Adipocyte (in vitro differentiated cells): ENCODE measurements around the gene UBE2J2.
"Not testable (repeated sequence)": the region's sequence is repeated elsewhere in the genome, so short reads cannot be mapped to it uniquely, and the experiment has no call there.

Source experiments
- DNase-seq: peaks from one replicate; pipeline ENCODE4 v3.0.0-alpha.2; 2015; ENCODE audit warnings: low read depth
- H3K27me3 ChIP-seq: replicated peaks from 2 replicates; pipeline ENCODE4 v1.7.0; 2013; ENCODE audit warnings: mild to moderate bottlenecking, low read length, moderate library complexity; ENCODE audit not compliant: control insufficient read depth, insufficient read depth
- H3K36me3 ChIP-seq: 2 replicates; pipeline ENCODE4 v1.7.0; 2013; ENCODE audit warnings: low read length, mild to moderate bottlenecking, moderate library complexity; ENCODE audit not compliant: control insufficient read depth, insufficient read depth, severe bottlenecking
- H3K4me1 ChIP-seq: 2 replicates; pipeline ENCODE4 v1.7.0; 2013; ENCODE audit warnings: mild to moderate bottlenecking, low read length, moderate library complexity; ENCODE audit not compliant: control insufficient read depth, insufficient read depth
- H3K4me3 ChIP-seq: 2 replicates; pipeline ENCODE4 v1.7.0; 2013; ENCODE audit warnings: mild to moderate bottlenecking, low read length, moderate library complexity
- H3K9ac ChIP-seq: 2 replicates; pipeline ENCODE4 v1.7.0; 2013; ENCODE audit warnings: mild to moderate bottlenecking, low read length, moderate library complexity
- H3K9me3 ChIP-seq: 2 replicates; pipeline ENCODE4 v1.7.0; 2013; ENCODE audit warnings: mild to moderate bottlenecking, low read length, moderate library complexity; ENCODE audit not compliant: control insufficient read depth

The UBE2J2 gene

DNA sequence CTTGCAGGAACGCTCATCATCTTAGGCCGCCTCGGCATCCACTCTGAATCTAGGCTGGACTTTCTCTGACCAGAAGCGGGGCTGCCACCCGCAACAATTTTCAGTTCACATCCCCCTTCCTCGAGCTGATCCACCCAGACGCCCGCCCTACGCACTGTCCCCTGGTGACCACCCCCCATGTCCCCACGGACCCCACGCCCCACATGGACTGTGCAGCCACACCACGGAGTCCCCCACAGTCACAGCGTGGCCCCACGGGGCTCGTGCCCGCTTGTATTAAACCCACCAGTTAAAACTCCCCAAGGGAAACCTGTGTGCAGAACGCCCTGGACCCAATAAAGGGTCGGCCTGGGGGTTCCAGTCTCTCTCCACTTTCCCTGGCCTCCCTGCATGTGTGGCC lies 14.1 kb downstream of the UBE2J2 start:
- H3K36me3 ChIP-seq: peaks cover 65% of the 10 kb centered on the region
- H3K27me3 ChIP-seq: no peaks in the 10 kb centered on the region
- no peak overlapping the region for H3K9ac ChIP-seq
- H3K4me1 ChIP-seq: peaks cover 24% of the 10 kb centered on the region
- no peak overlapping the region for H3K4me3 ChIP-seq
- DNase-seq: no peak
- no peaks in the 10 kb centered on the region for H3K9me3 ChIP-seq

DNA sequence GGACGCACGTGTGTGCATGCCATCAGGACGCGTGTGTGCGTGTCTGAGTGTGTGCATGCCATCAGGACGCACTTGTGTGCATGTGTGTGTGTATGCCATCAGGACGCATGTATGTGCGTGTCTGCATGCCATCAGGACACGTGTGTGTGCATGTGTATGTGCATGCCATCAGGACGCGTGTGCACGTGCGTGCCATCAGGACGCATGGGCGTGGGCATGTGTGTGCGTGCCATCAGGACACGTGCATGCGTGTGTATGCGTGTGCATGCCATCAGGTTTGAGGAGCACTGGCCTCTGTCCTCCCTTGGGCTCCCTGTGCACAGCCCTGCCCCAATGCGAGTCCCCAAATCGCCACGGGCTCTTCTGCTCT lies 14.6 kb downstream of the UBE2J2 start:
- no peak for DNase-seq
- Histone ChIP-seq H3K9me3 (no peaks in the 10 kb centered on the region), H3K4me1 (peaks cover 22% of the 10 kb centered on the region), H3K36me3 (peaks cover 67% of the 10 kb centered on the region), H3K4me3 (no peak overlapping the region), H3K27me3 (no peaks in the 10 kb centered on the region), H3K9ac (no peak overlapping the region)

- Histone ChIP-seq H3K27me3 (no peaks in the 10 kb centered on the region), H3K36me3 (peaks cover 63% of the 10 kb centered on the region), H3K9ac (no peak overlapping the region), H3K9me3 (no peaks in the 10 kb centered on the region), H3K4me1 (peaks cover 6% of the 10 kb centered on the region), H3K4me3 (no peak overlapping the region)
- DNase-seq: no peak
These were observed 16.4 kb downstream of the UBE2J2 start for GRCh38 chr1:1256956-1257871.

DNA sequence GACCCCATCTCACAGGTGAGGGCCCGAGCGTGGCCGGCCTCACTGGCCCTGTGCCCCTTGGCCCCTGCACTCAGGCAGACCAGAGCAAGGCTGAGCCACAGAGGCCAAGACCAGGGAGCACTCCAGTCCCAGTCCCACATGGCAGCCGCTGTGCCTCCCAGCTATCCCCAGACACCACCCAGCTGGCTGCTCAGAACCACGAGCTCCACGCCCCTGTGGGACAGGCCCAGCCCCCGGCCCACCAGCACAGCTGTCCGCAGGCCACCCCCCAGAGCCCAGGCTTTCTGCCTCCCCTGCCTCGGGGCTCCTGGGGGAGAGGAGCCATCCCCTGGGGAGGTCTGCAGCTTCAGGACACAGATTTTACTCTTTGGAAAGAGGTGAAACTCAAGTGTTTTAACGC lies 18.0 kb downstream of the UBE2J2 start:
- no peaks in the 10 kb centered on the region for H3K27me3 ChIP-seq
- H3K4me1 ChIP-seq: no peaks in the 10 kb centered on the region
- DNase-seq: no peak
- H3K4me3 ChIP-seq: no peak overlapping the region
- H3K9ac ChIP-seq: no peak overlapping the region
- H3K9me3 ChIP-seq: no peaks in the 10 kb centered on the region
- H3K36me3 ChIP-seq: peaks cover 59% of the 10 kb centered on the region

DNA sequence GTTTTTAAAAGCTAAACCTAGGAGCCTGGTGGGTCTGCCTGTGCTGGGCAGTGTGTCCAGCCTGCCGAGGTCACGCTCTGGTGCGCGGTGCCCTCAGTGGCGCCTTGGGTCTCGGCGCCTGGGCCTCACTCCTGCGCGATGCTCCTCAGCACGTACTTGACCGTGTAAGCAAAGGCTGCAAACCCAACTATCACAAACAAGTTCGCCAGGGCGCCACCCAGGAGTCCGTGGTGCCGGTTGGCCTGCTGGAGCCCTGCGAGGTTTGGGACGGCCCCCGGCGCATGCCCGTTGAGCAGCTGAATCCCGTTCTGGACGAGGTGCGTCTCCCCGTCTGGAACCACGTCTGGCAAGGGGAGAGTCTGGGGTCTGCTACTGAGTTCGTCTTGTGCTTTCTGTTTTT lies 18.6 kb downstream of the UBE2J2 start:
- Histone ChIP-seq H3K9ac (no peak overlapping the region), H3K4me1 (no peaks in the 10 kb centered on the region), H3K27me3 (no peaks in the 10 kb centered on the region), H3K36me3 (peaks cover 54% of the 10 kb centered on the region), H3K4me3 (no peak overlapping the region), H3K9me3 (no peaks in the 10 kb centered on the region)
- DNase-seq: no peak

GRCh38 chr1:1254667-1254998 lies 19.0 kb downstream of the UBE2J2 start:
- no peaks in the 10 kb centered on the region for H3K4me1 ChIP-seq
- no peaks in the 10 kb centered on the region for H3K27me3 ChIP-seq
- no peak overlapping the region for H3K4me3 ChIP-seq
- H3K9ac ChIP-seq: no peak overlapping the region
- H3K9me3 ChIP-seq: no peaks in the 10 kb centered on the region
- no peak for DNase-seq
- peaks cover 50% of the 10 kb centered on the region for H3K36me3 ChIP-seq

DNA sequence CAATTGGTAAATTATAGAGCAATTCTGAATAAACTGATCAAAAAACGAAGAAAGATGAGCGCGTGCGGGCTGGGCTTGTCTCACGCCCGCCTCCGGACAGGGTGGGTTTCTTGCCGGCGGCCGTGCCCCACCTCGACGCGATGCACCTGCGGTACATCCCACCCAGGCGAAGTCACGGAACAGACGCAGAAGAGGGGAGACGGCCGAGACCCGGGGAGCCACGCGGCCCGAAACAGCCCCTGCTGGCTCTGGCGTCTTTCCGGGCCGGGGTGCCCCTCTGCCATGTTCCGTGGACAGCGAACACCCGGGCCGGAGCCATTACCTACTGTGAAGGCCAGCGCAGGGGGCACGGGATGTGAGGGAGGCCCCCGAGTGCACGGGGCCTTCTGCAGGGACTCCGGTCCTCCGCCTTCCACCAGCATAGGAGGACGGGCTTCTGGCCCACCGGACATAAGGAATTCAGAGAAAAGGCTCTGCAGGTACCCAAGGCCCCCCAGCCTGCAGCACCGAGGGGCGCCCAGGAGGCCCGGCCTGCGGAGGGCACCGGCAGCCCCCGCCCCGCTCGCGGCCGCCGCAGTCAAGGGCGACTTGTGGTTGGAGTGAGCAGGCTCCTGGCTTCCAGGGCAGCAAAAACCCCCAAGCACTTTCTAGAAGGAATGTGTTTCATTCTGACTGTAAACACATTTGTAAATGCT lies 19.5 kb downstream of the UBE2J2 start:
- no peaks in the 10 kb centered on the region for H3K27me3 ChIP-seq
- peaks cover 47% of the 10 kb centered on the region for H3K36me3 ChIP-seq
- no peaks in the 10 kb centered on the region for H3K9me3 ChIP-seq
- H3K9ac ChIP-seq: no peak overlapping the region
- DNase-seq: no peak
- no peaks in the 10 kb centered on the region for H3K4me1 ChIP-seq
- H3K4me3 ChIP-seq: no peak overlapping the region

- Histone ChIP-seq H3K27me3 (no peaks in the 10 kb centered on the region), H3K9ac (no peak overlapping the region), H3K4me3 (no peak overlapping the region), H3K4me1 (no peaks in the 10 kb centered on the region), H3K36me3 (peaks cover 42% of the 10 kb centered on the region), H3K9me3 (no peaks in the 10 kb centered on the region)
- DNase-seq: no peak
These were observed 20.3 kb downstream of the UBE2J2 start for GRCh38 chr1:1253314-1253713.

GRCh38 chr1:1250786-1251284 lies 22.8 kb downstream of the UBE2J2 start:
- Histone ChIP-seq H3K36me3 (peaks cover 33% of the 10 kb centered on the region), H3K4me1 (no peaks in the 10 kb centered on the region), H3K9me3 (no peaks in the 10 kb centered on the region), H3K27me3 (no peaks in the 10 kb centered on the region), H3K9ac (no peak overlapping the region), H3K4me3 (no peak overlapping the region)
- DNase-seq: no peak

- DNase-seq, H3K36me3 ChIP-seq, H3K4me1 ChIP-seq, H3K9ac ChIP-seq, H3K9me3 ChIP-seq, H3K27me3 ChIP-seq, H3K4me3 ChIP-seq: not testable (repeated sequence)
These were observed 25.4 kb downstream of the UBE2J2 start for GRCh38 chr1:1248009-1248913.
